GM19025 (cell line): ENCODE data around the gene KRT78.

ENCODE experiments used
- ATAC-seq: cut with Tn5 transposase; IDR thresholded peaks from one replicate; pipeline ENCODE4 v1.9.1; 2021; ENCODE audit warnings: mild to moderate bottlenecking, low read depth, moderate library complexity; ENCODE audit not compliant: unreplicated experiment

The KRT78 gene

DNA sequence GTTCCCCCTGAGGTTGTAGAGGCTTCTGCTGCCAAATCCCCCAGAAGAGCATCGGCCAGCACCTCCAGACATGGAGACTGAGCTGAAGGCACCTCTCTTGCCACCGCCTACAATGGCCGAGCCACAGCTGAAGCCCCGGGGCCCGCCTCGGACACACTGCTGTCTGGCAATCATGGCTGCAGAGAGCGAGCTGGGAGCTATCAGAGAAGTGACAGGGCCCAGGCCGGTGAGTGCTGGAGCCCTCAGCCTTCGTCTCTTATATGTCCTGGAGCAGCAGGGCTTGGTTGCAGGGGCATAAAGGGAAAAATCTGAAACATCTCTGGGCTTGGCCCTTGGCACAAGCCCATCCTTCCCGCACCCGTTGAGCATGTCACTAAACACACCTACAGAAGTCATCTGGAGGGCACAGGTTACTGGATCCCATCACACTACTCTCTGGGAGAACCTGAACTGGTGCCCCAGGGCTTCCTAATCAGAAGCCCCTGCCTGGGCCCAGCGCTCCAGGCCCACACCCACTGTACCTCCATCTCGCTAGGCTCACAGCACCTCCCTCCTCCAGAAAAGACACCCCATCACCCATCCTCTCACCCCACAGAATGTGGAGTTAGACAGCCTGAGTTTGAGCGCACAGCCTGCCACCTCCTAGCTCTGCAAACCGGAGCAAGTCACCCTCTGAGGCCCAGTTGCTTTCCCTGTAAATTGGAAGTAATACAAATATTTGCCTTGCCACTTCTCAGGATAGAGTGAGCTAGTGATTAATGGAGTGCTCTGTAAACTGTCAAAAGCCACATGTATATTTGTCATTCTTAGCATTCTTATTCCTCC lies 34.7 kb downstream of the KRT78 start, which contains the start of gene KRT4:
Gene KRT4 (minus strand): TSS at position 232 of the 825 bp plus-strand sequence. CDS start 58 bp downstream, at position 174.
- no peak for ATAC-seq

DNA sequence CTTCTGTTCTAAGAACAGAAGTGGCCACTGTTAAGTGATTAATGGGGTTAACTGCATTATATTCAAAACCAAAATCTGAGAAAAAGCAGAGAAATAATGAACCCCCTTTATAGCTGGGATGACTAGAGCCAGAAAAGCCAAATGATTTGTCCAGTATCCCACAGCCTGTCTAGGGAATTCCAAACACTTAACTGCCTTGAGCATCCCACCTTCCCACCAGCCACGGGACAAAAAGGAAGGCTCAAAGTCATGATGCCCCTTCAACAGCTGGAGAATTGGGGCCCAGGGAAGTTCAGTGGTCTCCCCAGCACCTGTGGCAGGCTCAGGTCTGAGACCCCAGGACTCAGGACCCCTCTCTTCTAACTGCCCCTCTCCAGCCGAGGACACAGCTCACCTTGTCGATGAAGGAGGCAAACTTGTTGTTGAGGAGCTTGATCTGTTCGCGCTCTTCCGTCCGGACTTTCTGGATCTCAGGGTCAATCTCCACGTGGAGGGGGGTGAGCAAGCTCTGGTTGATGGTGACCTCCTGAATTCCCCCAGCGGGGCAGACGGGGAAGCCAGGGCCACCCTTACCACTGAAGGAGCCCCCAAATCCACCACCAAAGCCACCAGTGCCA lies 35.5 kb downstream of the KRT78 start:
- ATAC-seq = no peak

DNA sequence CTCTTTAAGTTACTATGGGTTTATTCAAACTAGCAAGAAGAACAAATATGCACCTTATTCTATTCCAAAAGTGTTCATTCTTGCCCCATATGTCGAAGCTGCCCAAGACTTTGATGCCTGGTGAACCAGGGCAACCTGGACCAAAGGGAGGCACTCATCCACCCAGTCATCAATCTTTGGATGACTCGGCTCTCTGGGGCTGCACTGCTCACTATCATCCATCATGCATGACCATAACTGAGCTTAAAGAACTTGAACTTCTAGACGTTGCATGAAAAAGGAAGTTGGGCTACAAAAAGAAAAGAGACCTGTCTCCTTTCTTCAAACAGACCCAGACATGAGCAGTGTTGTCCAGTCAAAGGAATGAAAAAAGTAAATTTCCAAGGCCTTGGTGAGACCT lies 36.0 kb downstream of the KRT78 start:
- ATAC-seq = no peak

DNA sequence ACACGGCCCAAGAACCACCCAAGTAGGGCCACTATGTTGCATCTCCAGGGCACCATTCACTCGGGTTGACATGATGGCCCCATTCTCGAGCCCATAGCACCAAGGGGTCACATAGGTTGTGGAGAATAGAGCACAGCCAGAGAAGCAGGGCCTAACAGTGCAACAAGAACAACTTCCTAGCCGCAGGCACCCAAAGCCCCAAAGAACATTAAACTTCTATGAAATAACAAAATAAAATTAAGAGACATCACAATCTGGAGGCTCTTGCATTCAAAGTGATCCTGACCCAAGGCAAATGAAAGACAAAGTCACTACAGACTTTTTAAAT lies 36.8 kb downstream of the KRT78 start:
- no peak for ATAC-seq

DNA sequence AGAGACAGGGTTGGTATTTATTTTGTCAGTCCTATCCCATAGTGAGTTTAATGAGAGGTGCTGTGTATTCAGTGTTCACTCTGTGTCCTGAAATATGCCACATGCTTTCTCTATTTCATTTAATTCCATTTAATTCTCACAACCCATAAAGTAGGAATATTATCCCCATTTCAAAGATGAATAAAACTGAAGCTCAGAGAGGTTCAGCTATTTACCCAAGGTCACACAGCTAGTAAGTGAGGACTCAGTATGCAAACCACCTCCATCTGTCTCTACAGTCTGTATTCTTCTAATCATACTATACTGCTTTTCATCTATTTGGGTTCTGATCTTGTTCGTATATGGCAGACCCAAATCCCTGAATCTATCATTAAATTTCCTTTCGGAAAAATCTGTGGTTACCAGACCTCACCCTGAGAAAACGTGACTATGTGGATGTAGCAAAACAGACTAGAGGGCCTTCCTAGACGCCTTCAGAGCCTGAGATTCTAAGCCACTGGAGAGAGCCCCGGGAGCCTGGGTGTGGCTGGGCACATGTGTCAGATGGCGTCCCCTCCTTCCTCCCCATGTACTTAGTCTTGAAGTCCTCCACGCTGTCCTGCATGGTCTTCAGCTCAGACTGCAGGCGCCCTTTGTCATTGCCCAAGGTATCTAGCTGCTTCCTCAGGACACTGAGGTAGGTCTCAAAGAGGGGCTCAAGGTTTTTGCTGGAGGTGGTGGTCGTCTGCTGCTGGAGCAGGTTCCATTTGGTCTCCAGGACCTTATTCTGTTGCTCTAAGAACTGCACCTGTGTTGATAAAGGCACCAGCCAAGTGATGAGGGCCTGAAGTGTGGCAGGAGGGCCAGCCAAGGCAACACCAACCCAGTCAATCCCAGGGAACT lies 37.4 kb downstream of the KRT78 start:
- no peak for ATAC-seq

DNA sequence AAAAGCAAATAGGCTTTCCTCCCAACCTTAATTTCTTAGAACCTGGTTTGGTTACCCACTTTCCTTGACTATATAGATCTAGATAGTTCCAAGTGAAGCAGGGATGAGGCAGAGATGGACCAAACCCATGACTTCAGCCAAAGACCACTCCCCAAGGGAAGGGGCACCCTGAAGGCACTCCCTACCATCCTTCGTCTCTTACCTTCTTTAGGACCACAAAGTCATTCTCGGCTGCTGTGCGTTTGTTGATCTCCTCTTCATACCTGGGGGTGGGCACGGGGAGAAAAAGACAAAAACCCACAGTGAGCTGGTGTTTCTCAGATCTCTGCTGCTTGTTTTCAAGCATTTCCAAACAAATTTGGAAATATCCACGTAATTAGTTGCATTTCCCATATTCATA lies 38.2 kb downstream of the KRT78 start:
- ATAC-seq = no peak

DNA sequence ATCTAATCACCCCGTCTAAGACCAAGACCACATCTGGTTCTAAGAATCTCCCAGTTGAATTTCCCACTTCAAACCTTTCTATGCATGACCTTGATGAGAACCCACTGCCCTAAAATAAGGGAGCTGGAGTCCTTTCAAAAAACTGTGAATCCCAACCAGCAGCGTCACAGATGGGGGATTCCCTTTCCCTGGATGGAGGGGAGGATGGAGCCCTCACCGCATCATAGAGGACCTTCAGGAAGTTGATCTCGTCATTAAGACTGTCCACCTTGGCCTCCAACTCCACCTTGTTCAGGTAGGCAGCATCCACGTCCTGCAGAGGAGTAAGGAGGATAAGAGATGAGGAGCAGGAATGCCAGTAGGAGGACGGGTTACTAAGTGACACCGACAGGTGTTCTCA lies 39.6 kb downstream of the KRT78 start:
- no peak for ATAC-seq

DNA sequence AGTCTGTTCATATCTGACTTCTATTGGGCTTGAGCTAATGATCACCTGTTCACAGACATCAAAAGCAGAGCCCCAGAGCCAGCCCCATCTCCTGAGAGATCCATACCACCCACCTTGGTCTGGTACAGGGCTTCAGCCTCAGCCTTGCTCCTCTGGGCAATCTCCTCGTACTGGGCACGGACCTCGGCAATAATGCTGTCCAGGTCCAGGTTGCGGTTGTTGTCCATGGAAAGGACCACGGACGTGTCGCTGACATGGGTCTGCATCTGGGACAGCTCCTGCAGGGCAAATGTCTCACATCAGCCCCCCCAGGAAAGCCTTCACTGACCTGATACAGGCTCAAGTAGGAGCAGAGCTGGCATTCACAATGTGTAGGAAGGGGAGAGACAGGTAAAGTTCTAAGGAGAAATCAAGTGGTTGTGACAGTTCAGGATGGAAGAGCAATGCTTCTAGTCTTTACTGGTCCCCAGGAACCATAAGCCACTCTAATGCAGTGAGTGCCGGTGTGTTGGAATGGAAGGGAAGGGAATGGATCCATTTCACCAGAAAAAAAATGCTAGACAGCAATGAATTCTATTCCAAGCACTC lies 40.1 kb downstream of the KRT78 start:
- ATAC-seq = no peak

DNA sequence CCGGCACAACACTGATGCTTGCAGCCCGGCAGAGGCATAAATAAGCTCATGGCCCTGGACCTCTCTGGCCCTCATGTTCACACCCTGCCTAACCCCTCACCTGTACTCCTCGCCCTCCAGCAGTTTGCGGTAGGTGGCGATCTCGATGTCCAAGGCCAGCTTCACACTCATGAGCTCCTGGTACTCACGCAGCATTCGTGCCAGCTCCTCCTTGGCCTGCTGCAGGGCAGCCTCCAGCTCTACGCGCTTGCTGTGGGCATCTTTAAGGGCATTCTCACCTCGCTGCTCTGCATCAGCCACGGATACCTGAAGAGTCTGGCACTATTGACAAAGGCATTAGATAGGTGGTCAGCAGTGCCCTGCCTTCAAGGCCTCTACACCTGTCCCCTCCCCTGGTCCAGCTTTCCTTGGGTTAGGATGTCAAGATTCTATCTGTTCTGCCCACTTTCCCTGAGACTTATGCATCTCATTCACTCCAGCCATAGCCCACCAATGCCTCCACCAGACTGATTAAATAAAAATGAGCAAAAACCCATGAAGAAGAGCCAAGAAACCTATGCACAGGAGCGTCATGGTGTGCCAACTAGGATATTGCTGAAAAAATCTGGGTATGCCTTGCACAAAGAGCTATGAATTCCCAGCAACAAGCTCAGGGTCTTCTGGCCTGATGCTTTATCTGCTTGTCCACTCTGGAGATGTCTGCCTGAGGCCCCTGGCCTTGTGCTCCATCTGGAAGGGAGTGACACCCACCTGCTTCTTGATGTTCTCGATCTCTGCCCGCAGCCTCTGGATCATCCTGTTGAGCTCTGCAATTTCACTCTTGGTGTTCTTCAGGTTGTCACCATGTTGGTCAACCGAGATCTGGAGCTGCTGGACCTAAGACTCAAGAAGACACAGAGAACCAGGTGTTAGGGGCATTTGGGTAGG lies 41.0 kb downstream of the KRT78 start:
- no peak for ATAC-seq

DNA sequence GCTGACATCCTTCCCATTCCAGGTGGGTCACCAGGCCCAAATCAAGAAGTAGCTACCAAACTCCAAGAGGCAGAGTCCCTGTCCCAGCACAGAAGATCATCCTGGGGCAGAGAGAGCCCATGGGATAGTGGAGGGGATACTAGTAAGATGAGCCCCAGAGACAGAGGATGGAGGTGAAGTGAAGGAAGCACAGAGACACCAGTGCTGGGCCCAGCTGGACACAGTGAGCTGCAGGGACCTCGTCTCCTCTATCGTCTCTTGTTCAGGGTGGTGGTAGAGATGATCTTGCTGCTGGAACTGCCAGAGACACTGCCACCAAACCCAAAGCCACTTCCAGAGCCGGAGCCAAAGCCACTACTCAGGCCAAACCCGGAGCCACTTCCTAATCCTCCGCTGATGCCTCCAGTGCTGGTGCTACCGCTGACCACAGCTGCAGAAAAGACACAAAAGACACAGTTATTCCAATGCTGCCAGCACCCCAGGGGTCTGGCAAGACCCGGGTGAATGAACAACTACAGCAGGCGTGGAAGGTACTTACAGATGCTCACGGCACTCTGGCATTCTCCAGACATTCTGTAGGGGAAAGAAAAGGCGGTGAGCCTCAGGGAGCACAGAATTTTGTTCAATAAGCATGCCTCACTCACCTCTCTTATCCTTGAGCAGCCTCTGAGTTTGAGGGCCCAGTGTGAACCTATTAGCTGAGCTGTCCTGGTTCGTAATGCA lies 41.8 kb downstream of the KRT78 start:
- no peak for ATAC-seq

DNA sequence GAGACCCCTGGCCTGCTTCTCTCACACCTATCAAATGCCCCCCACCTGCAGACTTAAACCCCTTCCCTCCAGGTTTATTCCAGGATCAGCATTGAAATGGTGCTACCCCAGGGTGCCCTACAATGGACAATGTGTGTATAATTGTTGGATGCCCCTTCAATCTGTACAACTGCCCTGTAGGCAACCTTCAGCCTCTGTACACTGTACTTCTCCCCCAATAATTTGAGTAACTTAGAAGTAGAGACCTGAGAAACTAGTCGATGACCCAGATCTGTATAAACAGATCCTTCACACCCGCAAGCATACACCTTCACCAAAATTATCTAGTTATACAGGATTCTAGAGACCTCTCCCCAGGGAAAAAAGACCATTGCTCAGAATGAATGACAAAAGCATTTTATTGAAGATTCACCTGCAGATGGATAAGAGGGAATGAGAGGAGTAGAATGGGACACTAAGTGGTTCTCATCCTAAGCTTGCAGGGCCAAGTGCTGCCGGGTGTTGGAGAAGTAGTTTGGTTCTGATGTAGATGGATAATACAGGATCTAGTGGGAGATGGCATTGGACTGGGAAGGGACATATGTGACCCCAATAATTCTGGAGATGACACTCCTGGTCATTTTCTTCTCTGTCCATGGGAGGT lies 42.5 kb downstream of the KRT78 start:
- ATAC-seq = no peak

DNA sequence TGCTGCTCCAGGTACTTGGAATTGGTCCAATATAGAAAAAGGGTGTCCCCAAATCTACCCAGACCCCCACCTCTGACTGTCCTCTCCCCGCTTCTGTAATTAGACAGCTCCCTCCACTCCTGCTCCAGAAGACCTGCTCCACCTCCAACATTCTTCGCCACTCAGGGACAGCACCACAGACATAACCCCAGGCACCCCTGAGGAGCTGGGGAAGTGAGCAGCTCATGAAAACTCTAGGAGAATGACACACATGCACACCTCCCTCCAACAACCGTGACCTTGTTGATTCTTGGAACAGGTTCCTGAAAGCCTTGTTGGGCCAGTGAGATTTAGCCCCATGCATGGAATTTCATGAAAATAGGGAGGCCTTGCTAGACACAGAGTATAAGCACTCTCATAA lies 43.1 kb downstream of the KRT78 start:
- ATAC-seq = no peak

DNA sequence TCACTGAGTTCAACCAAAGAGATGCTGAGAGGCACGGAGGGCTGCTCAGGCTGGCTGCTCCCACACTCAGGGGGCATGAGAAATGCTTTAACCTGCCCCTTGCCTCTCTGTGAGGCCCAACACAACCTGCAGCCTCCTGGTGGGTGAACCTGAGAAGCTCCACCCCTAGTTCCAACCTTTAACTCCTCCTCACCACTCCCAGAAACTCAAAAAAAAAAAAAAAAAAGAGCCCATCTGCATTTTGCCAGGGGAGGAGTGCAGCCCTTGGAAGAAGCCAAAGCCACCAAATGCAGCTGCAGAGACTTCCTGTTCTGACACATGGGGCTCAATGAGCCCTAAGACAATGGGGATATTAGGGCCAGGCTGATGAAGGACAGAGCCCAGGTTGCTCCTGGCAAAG lies 43.8 kb downstream of the KRT78 start:
- no peak for ATAC-seq

DNA sequence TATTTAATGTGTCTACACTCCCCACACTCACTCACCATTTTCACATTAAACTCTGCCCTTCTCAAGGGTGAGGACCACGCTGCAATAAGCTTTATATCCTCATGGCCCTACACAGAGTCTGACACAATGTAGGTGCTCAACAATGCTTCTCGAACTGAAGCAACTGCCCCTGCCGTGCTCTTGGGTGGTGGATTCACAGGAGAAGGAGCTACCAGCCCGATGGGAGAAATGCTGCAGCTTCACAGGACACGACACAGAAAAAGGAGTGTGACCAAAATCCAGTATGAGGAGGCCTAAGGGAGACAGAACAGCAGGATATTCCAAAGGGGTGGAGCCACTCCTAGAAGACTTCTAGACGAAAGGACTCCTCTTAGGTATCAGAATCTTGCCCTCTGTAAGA lies 46.4 kb downstream of the KRT78 start:
- ATAC-seq = no peak

DNA sequence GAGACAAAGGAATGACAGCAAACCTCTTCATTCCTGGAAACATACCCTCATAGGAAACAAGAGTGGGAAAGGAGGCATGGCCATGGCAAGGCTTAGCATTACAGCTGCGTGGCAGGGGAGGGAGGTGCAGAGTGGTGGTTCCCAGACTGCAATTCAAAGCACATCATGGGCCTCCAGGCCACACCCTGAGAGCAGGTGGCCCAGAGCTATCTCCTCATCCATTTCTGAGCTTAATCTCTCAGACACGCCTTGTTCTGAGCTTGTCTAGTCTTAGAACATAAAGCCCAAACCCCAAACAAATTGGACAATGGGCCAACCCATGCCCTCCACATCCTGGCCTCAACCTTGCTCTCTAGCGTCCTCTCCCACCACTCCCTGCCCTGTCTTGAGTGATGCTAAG lies 47.0 kb downstream of the KRT78 start:
- ATAC-seq = no peak

DNA sequence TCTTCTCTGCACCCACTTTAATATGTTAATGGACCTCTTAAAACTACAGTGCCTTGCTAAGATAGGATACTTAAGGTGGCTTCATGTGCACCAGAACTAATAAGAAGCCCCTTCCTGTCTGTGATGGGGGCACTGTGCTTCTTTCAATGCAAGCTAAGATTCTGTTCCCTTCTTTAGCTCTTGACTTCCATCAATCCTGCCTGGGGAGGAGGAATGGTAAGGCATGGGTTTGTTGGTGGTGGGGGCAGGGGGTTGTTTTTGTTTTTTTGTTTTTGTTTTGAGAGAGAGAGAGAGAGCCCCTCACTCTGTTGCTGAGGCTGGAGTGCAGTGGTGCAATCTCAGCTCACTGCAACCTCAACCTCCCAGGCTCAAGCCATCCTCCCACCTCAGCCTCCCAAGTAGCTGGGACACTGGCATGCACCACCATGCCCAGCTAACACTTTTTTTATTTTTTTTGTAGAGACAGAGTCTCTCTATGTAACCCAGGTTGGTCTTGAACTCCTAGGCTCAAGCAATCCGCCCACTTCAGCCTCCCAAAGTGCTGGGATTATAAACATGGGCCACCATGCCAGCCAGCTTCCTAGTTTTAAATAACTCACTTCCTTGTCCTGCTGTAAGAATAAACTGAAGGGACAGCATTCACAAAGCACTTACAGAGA lies 48.4 kb downstream of the KRT78 start:
- ATAC-seq = no peak

DNA sequence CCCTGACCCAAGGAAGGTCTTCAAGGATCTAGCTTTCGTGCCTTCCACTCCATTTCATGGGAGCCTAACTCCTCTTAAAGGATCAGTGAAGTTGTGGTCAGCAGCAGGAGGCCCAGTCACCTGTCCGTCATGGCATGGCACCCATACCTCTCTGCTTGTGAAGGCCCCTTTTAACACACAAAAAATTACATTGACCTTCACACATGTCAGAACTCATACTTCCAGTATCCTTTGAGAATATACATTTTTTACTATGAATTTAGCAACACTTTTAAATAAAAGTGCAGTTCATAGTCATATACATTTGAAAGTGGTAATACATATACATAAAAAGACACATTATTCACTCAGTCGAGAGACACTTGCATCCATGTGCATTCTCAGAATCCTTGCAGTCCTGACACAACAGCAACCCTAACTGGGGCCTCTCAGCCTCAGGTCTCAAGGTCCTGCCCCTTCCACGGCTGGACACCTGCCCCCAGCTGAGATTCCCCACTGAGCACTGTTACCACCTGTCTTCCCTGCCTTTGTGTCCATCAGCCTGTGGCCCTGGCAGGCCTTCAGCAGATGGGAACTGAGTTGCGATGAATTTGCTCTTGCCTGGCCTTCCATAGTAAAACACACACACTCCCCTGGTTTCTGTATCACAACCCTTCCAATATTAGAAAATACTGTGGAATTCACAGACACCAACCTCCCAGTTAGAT lies 49.1 kb downstream of the KRT78 start:
- ATAC-seq = no peak
